Mesenchymal stem cell (in vitro differentiated cells and primary cell): Measurements from ENCODE around the gene MOV10L1.

Source experiments
- DNase-seq: peaks from one replicate; pipeline ENCODE4 v3.0.0-alpha.2; 2013
- H2AFZ ChIP-seq: one replicate; pipeline ENCODE4 v1.6.1; 2013; ENCODE audit warnings: low read depth, mild to moderate bottlenecking, control low read depth, inconsistent platforms, low read length, moderate library complexity
- H2AK5ac ChIP-seq: 2 replicates; pipeline ENCODE4 v1.6.1; 2013; ENCODE audit warnings: low read length, moderate library complexity, mild to moderate bottlenecking, inconsistent platforms; ENCODE audit not compliant: severe bottlenecking
- H2BK120ac ChIP-seq: one replicate; pipeline ENCODE4 v1.6.1; 2013; ENCODE audit warnings: low read depth, mild to moderate bottlenecking, inconsistent platforms, low read length, moderate library complexity
- H2BK12ac ChIP-seq, 2 experiments: one replicate each; pipeline ENCODE4 v1.6.1; 2013; ENCODE audit warnings: inconsistent platforms in 2 of 2, low read length in 2 of 2, mild to moderate bottlenecking in 2 of 2, moderate library complexity in 2 of 2, control low read depth in 1 of 2
- H2BK15ac ChIP-seq: one replicate; pipeline ENCODE4 v1.6.1; 2013; ENCODE audit warnings: mild to moderate bottlenecking, low read depth, inconsistent platforms; ENCODE audit not compliant: poor library complexity, severe bottlenecking
- H2BK5ac ChIP-seq: 2 replicates; pipeline ENCODE4 v1.6.1; 2013; ENCODE audit warnings: low read depth, mild to moderate bottlenecking, low read length, control low read depth, inconsistent platforms; ENCODE audit not compliant: poor library complexity, severe bottlenecking
- H3K14ac ChIP-seq, 2 experiments: one replicate each; pipeline ENCODE4 v1.6.1; 2013; ENCODE audit warnings: inconsistent platforms in 2 of 2, low read length in 2 of 2, control low read depth in 1 of 2, mild to moderate bottlenecking in 1 of 2, moderate library complexity in 1 of 2
- H3K18ac ChIP-seq, 2 experiments: one replicate each; pipeline ENCODE4 v1.6.1; 2013; ENCODE audit warnings: inconsistent platforms in 2 of 2, low read length in 2 of 2, control low read depth in 1 of 2, low read depth in 1 of 2, mild to moderate bottlenecking in 1 of 2
- H3K23ac ChIP-seq, 2 experiments: one replicate each; pipeline ENCODE4 v1.6.1; 2013; ENCODE audit warnings: inconsistent platforms in 2 of 2, low read length in 2 of 2, mild to moderate bottlenecking in 2 of 2, moderate library complexity in 2 of 2, control low read depth in 1 of 2
- H3K27ac ChIP-seq: 2 replicates; pipeline ENCODE4 v1.5.1; 2013; ENCODE audit warnings: mild to moderate bottlenecking, moderate library complexity, low read length, control low read depth, inconsistent platforms; ENCODE audit not compliant: poor library complexity, severe bottlenecking
- H3K27me3 ChIP-seq, 2 experiments: 2 replicates each; pipeline versions ENCODE4 v1.6.1 to v1.7.0; 2013; ENCODE audit warnings: low read length in 2 of 2, mild to moderate bottlenecking in 2 of 2, moderate library complexity in 2 of 2, control low read depth in 1 of 2, inconsistent platforms in 1 of 2; ENCODE audit not compliant: control insufficient read depth in 1 of 2, insufficient read depth in 1 of 2
- H3K36me3 ChIP-seq, 2 experiments: 2 replicates each; pipeline versions ENCODE4 v1.6.1 to v1.7.0; 2013; ENCODE audit warnings: low read length in 2 of 2, control low read depth in 1 of 2, inconsistent platforms in 1 of 2, low read depth in 1 of 2, mild to moderate bottlenecking in 1 of 2; ENCODE audit not compliant: insufficient read depth in 2 of 2, control insufficient read depth in 1 of 2
- H3K4ac ChIP-seq, 2 experiments: one replicate each; pipeline ENCODE4 v1.6.1; 2013; ENCODE audit warnings: inconsistent platforms in 2 of 2, low read length in 2 of 2, mild to moderate bottlenecking in 2 of 2, moderate library complexity in 2 of 2, control low read depth in 1 of 2, low read depth in 1 of 2
- H3K4me1 ChIP-seq: 2 replicates; pipeline ENCODE4 v1.6.1; 2013; ENCODE audit warnings: low read depth, low read length, control low read depth; ENCODE audit not compliant: control insufficient read depth, insufficient read depth
- H3K4me2 ChIP-seq: 2 replicates; pipeline ENCODE4 v1.6.1; 2013; ENCODE audit warnings: low read length, mild to moderate bottlenecking, inconsistent platforms; ENCODE audit not compliant: poor library complexity, severe bottlenecking
- H3K4me3 ChIP-seq, 2 experiments: 2 replicates each; pipeline versions ENCODE4 v1.5.1 to v1.7.0; 2013; ENCODE audit warnings: low read length in 2 of 2, mild to moderate bottlenecking in 2 of 2, control low read depth in 1 of 2, low read depth in 1 of 2; ENCODE audit not compliant: insufficient read depth in 1 of 2
- H3K79me1 ChIP-seq: replicated peaks from 2 replicates; pipeline ENCODE4 v1.6.1; 2013; ENCODE audit warnings: mild to moderate bottlenecking, control low read depth, low read length, inconsistent platforms; ENCODE audit not compliant: poor library complexity, severe bottlenecking
- H3K9ac ChIP-seq: 2 replicates; pipeline ENCODE4 v1.7.0; 2013; ENCODE audit warnings: mild to moderate bottlenecking, low read length, moderate library complexity
- H3K9me3 ChIP-seq: 2 replicates; pipeline ENCODE4 v1.7.0; 2013; ENCODE audit warnings: mild to moderate bottlenecking, low read length; ENCODE audit not compliant: control insufficient read depth
- H4K8ac ChIP-seq: one replicate; pipeline ENCODE4 v1.6.1; 2013; ENCODE audit warnings: inconsistent platforms, mild to moderate bottlenecking, low read length, moderate library complexity
- H4K91ac ChIP-seq: one replicate; pipeline ENCODE4 v1.6.1; 2013; ENCODE audit warnings: mild to moderate bottlenecking, low read length, inconsistent platforms
- WGBS: methylation state at CpG from one replicate; pipeline ENCODE4 v1.1.7; 2013; ENCODE audit warnings: mixed read lengths; 5-methylcytosine and 5-hydroxymethylcytosine counted together

MOV10L1 gene

GRCh38 chr22:50078761-50079160, 11.0 kb upstream of the MOV10L1 start:
- Histone ChIP-seq H3K4ac (no peak overlapping the region), H3K9ac (no peak overlapping the region), H3K36me3 (peaks cover 0 to 3% of the 10 kb centered on the region in 2 experiments), H2AK5ac (no peak overlapping the region), H4K8ac (no peak overlapping the region), H3K18ac (no peak overlapping the region), H2BK5ac (no peak overlapping the region), H2BK120ac (no peak overlapping the region), H4K91ac (no peak overlapping the region), H2BK15ac (no peak overlapping the region), H3K27ac (no peak overlapping the region), H3K9me3 (no peaks in the 10 kb centered on the region), H3K27me3 (peaks cover 8 to 51% of the 10 kb centered on the region in 2 experiments), H3K4me2 (no peak overlapping the region), H3K4me1 (no peaks in the 10 kb centered on the region), H3K14ac (no peak overlapping the region), H3K4me3 (no peak overlapping the region), H3K23ac (no peak overlapping the region), H3K79me1 (no peaks in the 10 kb centered on the region), H2AFZ (no peak overlapping the region), H2BK12ac (no peak overlapping the region)
- WGBS: 87% methylated on average over 9 of the region's 9 CpGs
- DNase-seq: no peak

GRCh38 chr22:50080077-50080465, 9.7 kb upstream of the MOV10L1 start:
- Histone ChIP-seq H3K23ac (no peak overlapping the region), H2AFZ (no peak overlapping the region), H3K4ac (no peak overlapping the region), H3K4me1 (peaks cover 2% of the 10 kb centered on the region), H2AK5ac (no peak overlapping the region), H3K9ac (no peak overlapping the region), H2BK120ac (no peak overlapping the region), H4K8ac (no peak overlapping the region), H3K79me1 (no peaks in the 10 kb centered on the region), H3K18ac (no peak overlapping the region), H3K27ac (no peak overlapping the region), H3K4me2 (no peak overlapping the region), H3K27me3 (peaks cover 15 to 43% of the 10 kb centered on the region in 2 experiments), H2BK15ac (no peak overlapping the region), H2BK5ac (no peak overlapping the region), H3K4me3 (no peak overlapping the region), H3K36me3 (peaks cover 0 to 3% of the 10 kb centered on the region in 2 experiments), H2BK12ac (no peak overlapping the region), H4K91ac (no peak overlapping the region), H3K9me3 (no peaks in the 10 kb centered on the region), H3K14ac (no peak overlapping the region)
- no peak for DNase-seq
- WGBS: 93% methylated on average over 13 of the region's 13 CpGs

- H3K23ac ChIP-seq: peak overlapping the region in 1 of 2 experiments; percentile 50
- peaks cover 2% of the 10 kb centered on the region for H3K4me1 ChIP-seq
- H3K9ac ChIP-seq: no peak overlapping the region
- H4K8ac ChIP-seq: no peak overlapping the region
- no peak overlapping the region for H2AK5ac ChIP-seq
- H2BK120ac ChIP-seq: no peak overlapping the region
- no peak overlapping the region for H4K91ac ChIP-seq
- no peak for DNase-seq
- H3K9me3 ChIP-seq: no peaks in the 10 kb centered on the region
- no peak overlapping the region for H3K18ac ChIP-seq
- no peak overlapping the region for H3K4me3 ChIP-seq
- H2AFZ ChIP-seq: no peak overlapping the region
- H3K27ac ChIP-seq: no peak overlapping the region
- no peak overlapping the region for H2BK12ac ChIP-seq
- H3K79me1 ChIP-seq: no peaks in the 10 kb centered on the region
- H3K27me3 ChIP-seq: peaks cover 20 to 43% of the 10 kb centered on the region in 2 experiments
- WGBS: 94% methylated on average over 27 of the region's 27 CpGs
- no peak overlapping the region for H2BK15ac ChIP-seq
- H3K36me3 ChIP-seq: peaks cover 0 to 3% of the 10 kb centered on the region in 2 experiments
- no peak overlapping the region for H3K14ac ChIP-seq
- H3K4me2 ChIP-seq: no peak overlapping the region
- no peak overlapping the region for H3K4ac ChIP-seq
- H2BK5ac ChIP-seq: no peak overlapping the region
Measured at GRCh38 chr22:50081426-50082196, 8.2 kb upstream of the MOV10L1 start.

- H2BK12ac ChIP-seq: no peak overlapping the region
- no peak overlapping the region for H3K18ac ChIP-seq
- H2AK5ac ChIP-seq: no peak overlapping the region
- H3K9ac ChIP-seq: no peak overlapping the region
- no peaks in the 10 kb centered on the region for H3K79me1 ChIP-seq
- H3K9me3 ChIP-seq: no peaks in the 10 kb centered on the region
- peaks cover 20 to 40% of the 10 kb centered on the region in 2 experiments for H3K27me3 ChIP-seq
- H4K8ac ChIP-seq: no peak overlapping the region
- no peak overlapping the region for H3K4me2 ChIP-seq
- no peak overlapping the region for H2BK5ac ChIP-seq
- no peak overlapping the region for H3K14ac ChIP-seq
- no peak for DNase-seq
- 93% methylated on average over 18 of the region's 18 CpGs for WGBS
- no peak overlapping the region for H3K23ac ChIP-seq
- no peak overlapping the region for H2BK15ac ChIP-seq
- H2AFZ ChIP-seq: no peak overlapping the region
- H3K36me3 ChIP-seq: peaks cover 0 to 3% of the 10 kb centered on the region in 2 experiments
- no peak overlapping the region for H3K4ac ChIP-seq
- no peak overlapping the region for H4K91ac ChIP-seq
- H3K4me1 ChIP-seq: peaks cover 2% of the 10 kb centered on the region
- H2BK120ac ChIP-seq: no peak overlapping the region
- no peak overlapping the region for H3K27ac ChIP-seq
- no peak overlapping the region for H3K4me3 ChIP-seq
Measured at GRCh38 chr22:50082197-50082715, 7.5 kb upstream of the MOV10L1 start.
